ENCODE measurements around the gene RTN1. TPM values are rescaled to one million over a fixed set of nuclear protein-coding genes. Genes with fewer than 3 reads are reported as not detected.

The RTN1 gene
- total and polyA plus RNA-seq, 12 donors: 2.9 to 19.7 (median 7.6) TPM

DNA sequence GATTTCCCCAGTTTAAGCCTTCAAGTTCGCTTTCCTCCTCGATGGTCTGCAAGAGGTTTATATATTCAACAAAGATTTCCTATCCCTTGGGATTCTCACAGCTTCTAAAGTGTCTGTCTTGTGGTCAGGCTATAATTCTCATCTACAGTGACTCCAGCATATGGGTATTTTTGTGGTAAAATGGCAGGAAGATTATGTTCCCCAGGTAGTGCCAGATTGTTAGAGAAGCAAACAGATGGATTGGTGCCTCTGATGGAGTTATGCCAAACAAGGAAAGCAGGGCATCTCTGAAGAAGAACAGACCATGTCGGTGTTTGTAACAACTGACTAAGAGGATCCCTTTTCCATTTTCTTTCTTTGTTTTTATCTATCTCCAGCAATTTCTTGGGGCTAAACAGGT lies 288.4 kb downstream of the RTN1 start:
- Histone ChIP-seq H3K36me3 (replicated peaks in 1 of 2) (no peaks in the 10 kb centered on the region), H3K4me3 (no peak overlapping the region), H3K9me3 (replicated peaks in 1 of 3) (no peaks in the 10 kb centered on the region), H3K27ac (no peak overlapping the region), H3K4me1 (replicated peaks in 1 of 2) (peaks cover 0 to under 1% of the 10 kb centered on the region in 2 donors), H3K27me3 (no peaks in the 10 kb centered on the region)
- WGBS, 4 donors: 78 to 92% (median 83%) methylated on average over 3 of the region's 3 CpGs
- DNase-seq: no peak
- intact Hi-C loops (cut with DNase I): no loop called here
- TF ChIP-seq POLR2A (IDR thresholded peaks at IDR 0.05) (no peak), CTCF (IDR thresholded peaks at IDR 0.05) (no peak)

DNA sequence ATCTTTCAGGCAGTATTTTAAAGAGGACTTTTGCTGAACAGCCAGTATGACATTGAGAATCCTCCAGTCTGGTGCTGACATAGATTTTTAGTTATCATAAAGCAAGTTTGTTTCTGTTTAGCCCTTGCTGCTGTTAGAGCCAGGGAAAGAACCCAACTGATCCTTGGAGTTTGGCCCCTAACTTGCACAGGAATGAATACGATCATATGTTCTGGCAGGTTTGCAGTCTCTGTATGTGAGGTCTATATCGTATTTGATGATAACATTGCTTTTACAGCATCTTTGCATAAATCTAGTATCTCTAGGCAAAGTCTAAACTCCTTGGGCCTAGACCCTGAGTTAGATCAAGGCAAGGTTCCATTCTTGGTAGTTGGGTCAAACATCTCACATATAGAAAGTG lies 289.7 kb downstream of the RTN1 start:
- WGBS, 4 donors: 73 to 91% (median 85%) methylated on average over 2 of the region's 2 CpGs
- no peaks in the 10 kb centered on the region for H3K27me3 ChIP-seq

DNA sequence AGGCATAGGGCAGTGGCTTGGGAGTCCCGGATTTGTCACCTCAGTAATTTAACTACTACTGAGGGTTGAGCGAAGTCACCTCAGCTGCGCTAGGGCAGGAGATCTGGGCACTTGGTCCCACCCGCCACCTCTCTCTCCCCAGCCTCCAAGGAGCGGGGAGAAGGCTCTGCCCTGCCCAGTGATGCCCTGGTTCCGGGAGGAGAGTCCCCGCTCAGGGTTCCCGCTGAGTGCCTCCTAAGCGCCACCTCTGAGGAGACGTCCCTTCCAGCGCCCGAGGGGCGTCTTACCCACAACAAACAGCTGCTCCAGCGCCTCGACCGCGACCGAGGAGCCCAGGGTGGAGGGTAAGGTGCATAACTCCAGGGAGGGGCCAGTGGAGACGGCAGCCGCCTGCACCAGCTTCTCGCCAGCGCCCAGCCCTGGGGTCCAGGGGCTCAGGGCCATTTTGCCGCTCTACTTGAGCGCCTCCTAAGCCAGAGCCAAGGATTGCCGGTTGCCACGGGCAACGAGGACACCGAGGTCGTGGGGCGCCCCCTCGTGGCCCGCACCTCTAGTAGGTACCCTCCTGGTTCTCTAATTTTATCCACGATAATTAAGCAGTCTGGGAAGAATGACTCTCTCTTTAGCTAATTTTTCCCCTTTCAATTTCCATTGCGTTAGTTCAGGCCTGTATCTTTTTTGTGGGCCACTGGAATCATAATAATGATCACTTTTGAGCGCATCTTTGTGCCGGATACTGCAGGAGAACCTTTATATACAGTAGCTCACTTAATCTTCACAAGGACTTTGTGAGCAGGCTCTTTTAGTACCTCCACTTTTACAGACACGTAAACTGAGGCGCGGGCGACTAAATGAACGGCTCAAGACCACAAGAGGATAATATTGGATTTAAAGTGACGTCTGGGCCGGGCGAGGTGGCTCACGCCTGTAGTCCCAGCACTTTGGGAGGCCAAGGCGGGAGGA lies 294.0 kb downstream of the RTN1 start, which contains the start of gene CCDC175:
Gene CCDC175 (minus strand): TSS at position 481 of the 963 bp plus-strand sequence. CDS start 37 bp downstream, at position 444.
- Histone ChIP-seq H3K27ac (no peak within 1 kb of the TSS), H3K27me3 (no peaks in the 10 kb centered on the region), H3K4me3 (peak within 1 kb of the TSS in 1 of 4 donors; percentile 43), H3K36me3 (replicated peaks in 1 of 2) (no peaks in the 10 kb centered on the region), H3K4me1 (replicated peaks in 1 of 2) (peaks cover 0 to 8% of the 10 kb centered on the region in 2 donors), H3K9me3 (replicated peaks in 1 of 3) (no peaks in the 10 kb centered on the region)
- WGBS, 4 donors: 19 to 35% (median 23%) methylated on average over 24 to 46 of the region's 46 CpGs
- TF ChIP-seq CTCF (IDR thresholded peaks at IDR 0.05) (peak; percentile 49 to 67 (median 60)), POLR2A (IDR thresholded peaks at IDR 0.05) (no peak)
- intact Hi-C loops (cut with DNase I): no loop called here
- peak; percentile 56 to 91 (median 83) for DNase-seq

More for the DNA sequence above, 289.7 kb downstream of the RTN1 start:
- intact Hi-C loops (cut with DNase I): no loop called here
- peaks cover 0 to 8% of the 10 kb centered on the region in 2 donors for H3K4me1 ChIP-seq (replicated peaks in 1 of 2)
- no peaks in the 10 kb centered on the region for H3K36me3 ChIP-seq (replicated peaks in 1 of 2)
- no peaks in the 10 kb centered on the region for H3K9me3 ChIP-seq (replicated peaks in 1 of 3)
- TF ChIP-seq CTCF (IDR thresholded peaks at IDR 0.05) (no peak), POLR2A (IDR thresholded peaks at IDR 0.05) (no peak)
- no peak for DNase-seq
- no peak overlapping the region for H3K27ac ChIP-seq
- H3K4me3 ChIP-seq: no peak overlapping the region

GRCh38 chr14:59570122-59570521 lies 300.5 kb downstream of the RTN1 start:
- intact Hi-C loops (cut with DNase I): no loop called here
- no peaks in the 10 kb centered on the region for H3K36me3 ChIP-seq (replicated peaks in 1 of 2)
- DNase-seq: no peak
- no peak overlapping the region for H3K27ac ChIP-seq
- no peak for TF ChIP-seq POLR2A (IDR thresholded peaks at IDR 0.05)
- TF ChIP-seq CTCF (IDR thresholded peaks at IDR 0.05): no peak
- H3K4me1 ChIP-seq (replicated peaks in 1 of 2): no peaks in the 10 kb centered on the region
- no peaks in the 10 kb centered on the region for H3K9me3 ChIP-seq (replicated peaks in 1 of 3)
- peaks cover 4% of the 10 kb centered on the region for H3K27me3 ChIP-seq
- H3K4me3 ChIP-seq: no peak overlapping the region

Measured in adrenal gland (tissue), 12 donors.